Measurements from ENCODE around the gene SIT1.

Gene SIT1

DNA sequence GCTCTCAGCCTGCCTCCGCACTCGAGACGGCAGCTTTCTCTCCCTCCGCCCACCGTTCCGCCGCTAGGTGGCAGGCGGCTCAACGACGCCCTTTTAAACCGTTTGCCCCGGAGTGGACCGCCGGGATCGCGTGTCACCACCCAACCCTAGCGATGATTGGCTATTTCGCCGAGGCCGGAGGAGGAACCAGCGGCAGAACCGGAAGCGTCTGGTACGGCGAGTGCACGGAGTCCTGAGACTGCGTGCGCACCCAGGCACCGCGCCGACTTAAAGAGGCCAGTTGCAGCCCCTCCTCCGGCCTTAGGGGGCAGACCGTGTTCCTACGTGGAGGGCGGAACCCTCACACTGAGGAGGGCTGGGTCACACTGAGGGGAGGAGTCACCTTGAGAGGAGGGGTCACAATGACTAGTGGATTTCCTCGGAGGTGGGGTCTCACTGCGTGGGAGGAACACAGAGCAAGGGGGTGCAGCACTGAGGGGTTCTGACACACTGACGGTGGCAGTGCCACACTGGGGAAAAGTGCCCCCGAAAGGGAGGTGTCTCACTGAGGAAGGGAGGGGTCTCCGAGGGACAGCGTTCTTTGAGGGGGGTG, 46.6 kb downstream of the SIT1 start:
- peak; percentile 98 to 99 for DNase-seq

DNA sequence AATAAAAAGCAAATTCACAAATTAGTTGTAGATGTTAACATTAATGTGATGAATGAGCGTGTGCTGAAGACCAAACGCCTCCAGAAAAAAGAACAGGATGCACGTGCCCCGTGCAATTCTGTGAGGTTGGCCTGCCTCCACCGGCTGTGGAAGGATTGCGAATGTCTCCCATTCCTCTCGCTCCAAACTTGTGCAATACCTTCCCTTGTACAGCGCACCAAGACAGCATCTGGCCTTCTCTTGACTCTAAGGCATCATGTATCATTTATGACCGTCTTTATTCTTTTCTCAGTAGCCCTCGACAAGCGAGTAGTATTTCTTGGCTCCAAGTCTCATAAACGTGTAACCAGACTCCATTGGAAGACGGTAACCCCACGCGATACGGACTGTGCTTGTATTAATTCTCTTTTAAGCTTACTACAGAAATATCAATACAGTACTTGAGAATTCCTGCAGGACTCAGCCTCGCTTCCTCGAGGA, 47.2 kb downstream of the SIT1 start:
- no peak for DNase-seq

DNA sequence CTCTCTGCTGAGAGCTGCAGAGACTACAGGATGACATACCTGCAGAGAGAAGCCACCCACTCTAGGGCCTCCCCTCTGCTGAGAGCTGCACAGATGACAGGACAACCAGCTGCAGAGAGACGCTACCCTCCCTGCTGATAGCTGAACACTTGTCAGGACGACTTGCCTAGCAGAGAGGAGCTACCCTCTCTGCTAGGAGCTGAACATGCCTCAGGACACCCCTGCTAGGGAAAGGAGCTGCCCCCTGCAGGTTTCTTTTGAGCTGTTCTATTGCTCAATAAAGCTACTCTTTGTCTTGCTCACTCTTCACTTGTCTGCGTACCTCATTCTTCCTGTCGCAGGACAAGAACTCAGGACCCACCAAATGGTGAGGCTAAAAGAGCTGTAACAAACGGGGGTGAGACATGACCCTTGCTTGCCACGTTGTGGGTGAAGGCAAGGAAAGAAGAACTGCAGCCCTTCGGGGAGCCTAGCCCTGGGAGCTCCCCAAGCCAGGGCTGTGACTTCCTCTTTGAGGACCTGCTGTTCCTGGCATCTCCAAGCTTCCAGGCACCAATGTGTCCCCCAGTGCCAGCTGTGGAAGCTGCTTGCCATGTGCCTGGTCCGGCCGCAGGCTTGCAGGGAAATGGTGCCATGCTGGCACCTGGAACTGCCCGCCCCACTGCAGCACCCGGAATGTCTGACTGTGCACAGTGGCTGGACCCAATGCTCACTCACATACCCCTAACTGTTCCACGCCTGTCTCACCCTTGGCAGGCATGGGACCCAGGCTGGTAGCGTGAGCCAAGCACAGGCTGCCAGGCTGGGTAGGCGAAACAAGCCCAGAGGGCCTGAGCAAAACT, 50.7 kb downstream of the SIT1 start:
- no peak for DNase-seq
